Pulmonary artery endothelial cell (primary cell): Measurements from ENCODE around the gene PRIM2. TPM values are rescaled to one million over a fixed set of nuclear protein-coding genes. Genes with fewer than 3 reads are reported as not detected.
"Not testable (repeated sequence)": the region's sequence is repeated elsewhere in the genome, so short reads cannot be mapped to it uniquely, and the experiment has no call there.

Source experiments
- DNase-seq: peaks from one replicate; pipeline ENCODE4 v3.0.0-alpha.2; 2011; ENCODE audit warnings: low read depth, low spot score
- total RNA-seq: library from RNA; depleted of rRNA; stranded (reverse); fragments of >200 nt; gene quantifications from 2 replicates; pipeline ENCODE4 v1.2.3, GENCODE V29; 2014

Gene PRIM2
- total RNA-seq, 1 donor from 2014 or later, result 22.0 TPM

GRCh38 chr6:57444787-57445186, 127.4 kb downstream of the PRIM2 start:
- DNase-seq, result not testable (repeated sequence)

GRCh38 chr6:57445379-57445778, 127.9 kb downstream of the PRIM2 start:
- DNase-seq, result not testable (repeated sequence)

- DNase-seq, result peak; percentile 30
These were observed 128.5 kb downstream of the PRIM2 start for GRCh38 chr6:57445790-57446468.

- not testable (repeated sequence) for DNase-seq
These were observed 132.2 kb downstream of the PRIM2 start for GRCh38 chr6:57449496-57450066.

- not testable (repeated sequence) for DNase-seq
These were observed 142.4 kb downstream of the PRIM2 start for GRCh38 chr6:57459781-57460180.

- not testable (repeated sequence) for DNase-seq
These were observed 143.6 kb downstream of the PRIM2 start for GRCh38 chr6:57461022-57461421.

GRCh38 chr6:57463809-57464208, 146.4 kb downstream of the PRIM2 start:
- DNase-seq, result not testable (repeated sequence)

- not testable (repeated sequence) for DNase-seq
These were observed 148.5 kb downstream of the PRIM2 start for GRCh38 chr6:57465968-57466367.

GRCh38 chr6:57469072-57469471, 151.6 kb downstream of the PRIM2 start:
- no peak for DNase-seq

GRCh38 chr6:57470148-57470547, 152.7 kb downstream of the PRIM2 start:
- DNase-seq, result not testable (repeated sequence)

- DNase-seq, result not testable (repeated sequence)
These were observed 154.0 kb downstream of the PRIM2 start for GRCh38 chr6:57471314-57471864.

- not testable (repeated sequence) for DNase-seq
These were observed 155.5 kb downstream of the PRIM2 start for GRCh38 chr6:57472861-57473362.

GRCh38 chr6:57474862-57475475, 157.5 kb downstream of the PRIM2 start:
- DNase-seq, result not testable (repeated sequence)

- not testable (repeated sequence) for DNase-seq
These were observed 158.2 kb downstream of the PRIM2 start for GRCh38 chr6:57475656-57476055.

- not testable (repeated sequence) for DNase-seq
These were observed 162.8 kb downstream of the PRIM2 start for GRCh38 chr6:57480194-57480593.

- not testable (repeated sequence) for DNase-seq
These were observed 163.7 kb downstream of the PRIM2 start for GRCh38 chr6:57481121-57481520.

GRCh38 chr6:57482471-57482870, 165.0 kb downstream of the PRIM2 start:
- not testable (repeated sequence) for DNase-seq

GRCh38 chr6:57486494-57487081, 169.2 kb downstream of the PRIM2 start:
- not testable (repeated sequence) for DNase-seq

GRCh38 chr6:57488551-57488950, 171.1 kb downstream of the PRIM2 start:
- DNase-seq, result not testable (repeated sequence)

- not testable (repeated sequence) for DNase-seq
These were observed 172.5 kb downstream of the PRIM2 start for GRCh38 chr6:57489887-57490286.

- DNase-seq, result not testable (repeated sequence)
These were observed 174.4 kb downstream of the PRIM2 start for GRCh38 chr6:57491795-57492194.

- DNase-seq, result not testable (repeated sequence)
These were observed 178.8 kb downstream of the PRIM2 start for GRCh38 chr6:57496251-57496650.
